ENCODE results near the gene LRRC49. TPM values are rescaled to one million over a fixed set of nuclear protein-coding genes. Genes with fewer than 3 reads are reported as not detected.

LRRC49 gene
- polyA plus RNA-seq, 1 donor: 7.2 TPM

- WGBS (ENCODE audit: insufficient coverage, low lambda C conversion rate): no CpG with 5 or more reads among the region's 10 CpGs
- Histone ChIP-seq H3K27me3 (ENCODE audit: control insufficient read depth, insufficient read depth, low read length) (no peaks in the 10 kb centered on the region), H3K4me3 (ENCODE audit: low read length) (peak overlapping the region; percentile 57), H3K4me1 (ENCODE audit: control insufficient read depth, insufficient read depth, low read length) (no peaks in the 10 kb centered on the region), H3K9me3 (ENCODE audit: control insufficient read depth, low read depth, low read length) (no peaks in the 10 kb centered on the region), H3K27ac (ENCODE audit: low read length) (peak overlapping the region; percentile 62), H3K36me3 (ENCODE audit: control insufficient read depth, insufficient read depth, low read length) (no peaks in the 10 kb centered on the region)
- DNase-seq: no peak
Observed at GRCh38 chr15:70892912-70893560, 410 bp downstream of the LRRC49 start.

GRCh38 chr15:70902107-70902506 is 9.5 kb downstream of the LRRC49 start:
- Histone ChIP-seq H3K27me3 (ENCODE audit: control insufficient read depth, insufficient read depth, low read length) (no peaks in the 10 kb centered on the region), H3K9me3 (ENCODE audit: control insufficient read depth, low read depth, low read length) (no peaks in the 10 kb centered on the region), H3K36me3 (ENCODE audit: control insufficient read depth, insufficient read depth, low read length) (peaks cover 2% of the 10 kb centered on the region), H3K4me3 (ENCODE audit: low read length) (no peak overlapping the region), H3K4me1 (ENCODE audit: control insufficient read depth, insufficient read depth, low read length) (peaks cover 11% of the 10 kb centered on the region), H3K27ac (ENCODE audit: low read length) (peak overlapping the region; percentile 95)
- peak; percentile 94 to 96 for DNase-seq
- no CpG with 5 or more reads among the region's 1 CpG for WGBS (ENCODE audit: insufficient coverage, low lambda C conversion rate)

DNA sequence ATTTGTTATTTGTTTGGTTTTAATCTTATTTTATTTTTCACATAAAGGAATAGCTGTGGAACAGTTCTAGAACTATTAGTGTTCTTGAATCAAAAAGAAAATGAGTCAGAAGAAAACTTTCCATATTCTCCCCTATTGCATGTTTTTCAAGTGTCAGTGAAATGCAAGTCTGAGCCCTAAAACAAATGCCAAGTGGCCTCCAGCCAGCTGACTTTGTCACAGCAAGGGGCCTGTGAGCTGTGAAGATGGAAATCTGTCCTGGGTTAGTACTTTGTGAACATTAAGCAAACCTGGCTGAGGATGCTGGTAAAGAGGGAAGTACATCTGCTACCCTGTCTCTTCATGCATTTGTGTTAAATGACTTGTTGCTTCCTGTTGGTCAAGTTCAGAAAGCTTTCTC is 14.2 kb downstream of the LRRC49 start:
- Histone ChIP-seq H3K36me3 (ENCODE audit: control insufficient read depth, insufficient read depth, low read length) (peaks cover 6% of the 10 kb centered on the region), H3K27me3 (ENCODE audit: control insufficient read depth, insufficient read depth, low read length) (no peaks in the 10 kb centered on the region), H3K4me1 (ENCODE audit: control insufficient read depth, insufficient read depth, low read length) (peaks cover 12% of the 10 kb centered on the region), H3K9me3 (ENCODE audit: control insufficient read depth, low read depth, low read length) (peaks cover 12% of the 10 kb centered on the region), H3K4me3 (ENCODE audit: low read length) (no peak overlapping the region), H3K27ac (ENCODE audit: low read length) (no peak overlapping the region)
- no peak for DNase-seq

DNA sequence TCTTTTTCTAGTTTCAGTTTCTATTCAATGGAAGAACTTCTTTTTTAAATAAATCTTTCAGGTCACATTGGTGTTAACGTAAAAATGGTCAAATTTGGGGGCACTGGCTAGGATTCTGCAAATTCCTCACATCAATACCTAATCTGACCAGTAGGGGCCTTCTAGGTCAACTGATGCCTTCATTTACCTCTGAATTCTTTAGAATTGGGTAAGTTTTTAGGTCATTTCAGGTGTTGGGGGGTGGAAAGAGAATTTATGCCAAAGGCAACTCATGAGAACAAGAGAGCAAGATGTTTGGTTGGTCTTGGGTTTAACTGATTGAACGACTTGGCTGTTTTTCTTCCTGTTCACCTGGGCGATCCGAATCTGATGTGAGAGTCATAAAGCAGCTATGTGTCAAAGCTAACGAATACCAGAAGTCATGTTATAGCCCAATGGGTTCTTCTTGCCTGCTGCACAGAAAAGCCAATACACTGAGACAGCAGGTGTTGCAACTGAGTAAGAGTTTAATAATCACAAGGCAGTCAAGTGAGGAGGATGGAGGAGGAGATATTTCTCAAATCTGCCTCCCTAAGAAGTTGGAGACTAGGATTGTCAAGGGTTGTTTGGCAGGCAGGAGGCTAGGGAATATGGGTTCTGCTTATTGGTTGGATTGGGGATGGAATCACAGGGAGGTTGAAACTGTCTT is 15.3 kb downstream of the LRRC49 start:
- H3K4me3 ChIP-seq (ENCODE audit: low read length): no peak overlapping the region
- peaks cover 12% of the 10 kb centered on the region for H3K9me3 ChIP-seq (ENCODE audit: control insufficient read depth, low read depth, low read length)
- DNase-seq: no peak
- H3K36me3 ChIP-seq (ENCODE audit: control insufficient read depth, insufficient read depth, low read length): peaks cover 6% of the 10 kb centered on the region
- peaks cover 4% of the 10 kb centered on the region for H3K4me1 ChIP-seq (ENCODE audit: control insufficient read depth, insufficient read depth, low read length)
- no CpG with 5 or more reads among the region's 5 CpGs for WGBS (ENCODE audit: insufficient coverage, low lambda C conversion rate)
- no peak overlapping the region for H3K27ac ChIP-seq (ENCODE audit: low read length)
- no peaks in the 10 kb centered on the region for H3K27me3 ChIP-seq (ENCODE audit: control insufficient read depth, insufficient read depth, low read length)

- peak; percentile 15 to 49 for DNase-seq
- 40% methylated on average over 1 of the region's 1 CpG for WGBS (ENCODE audit: insufficient coverage, low lambda C conversion rate)
- peak overlapping the region; percentile 28 for H3K27ac ChIP-seq (ENCODE audit: low read length)
Observed at GRCh38 chr15:70910958-70911357, 18.3 kb downstream of the LRRC49 start.

GRCh38 chr15:70912187-70912586 is 19.6 kb downstream of the LRRC49 start:
- 33% methylated on average over 1 of the region's 1 CpG for WGBS (ENCODE audit: insufficient coverage, low lambda C conversion rate)
- Histone ChIP-seq H3K4me3 (ENCODE audit: low read length) (no peak overlapping the region), H3K27me3 (ENCODE audit: control insufficient read depth, insufficient read depth, low read length) (no peaks in the 10 kb centered on the region), H3K4me1 (ENCODE audit: control insufficient read depth, insufficient read depth, low read length) (peaks cover 4% of the 10 kb centered on the region), H3K36me3 (ENCODE audit: control insufficient read depth, insufficient read depth, low read length) (peaks cover 4% of the 10 kb centered on the region), H3K27ac (ENCODE audit: low read length) (no peak overlapping the region), H3K9me3 (ENCODE audit: control insufficient read depth, low read depth, low read length) (peaks cover 17% of the 10 kb centered on the region)
- peak; percentile 7 to 49 for DNase-seq

More at GRCh38 chr15:70910958-70911357, 18.3 kb downstream of the LRRC49 start:
- Histone ChIP-seq H3K9me3 (ENCODE audit: control insufficient read depth, low read depth, low read length) (peaks cover 12% of the 10 kb centered on the region), H3K27me3 (ENCODE audit: control insufficient read depth, insufficient read depth, low read length) (no peaks in the 10 kb centered on the region), H3K4me3 (ENCODE audit: low read length) (no peak overlapping the region), H3K4me1 (ENCODE audit: control insufficient read depth, insufficient read depth, low read length) (peaks cover 4% of the 10 kb centered on the region), H3K36me3 (ENCODE audit: control insufficient read depth, insufficient read depth, low read length) (peaks cover 6% of the 10 kb centered on the region)

DNA sequence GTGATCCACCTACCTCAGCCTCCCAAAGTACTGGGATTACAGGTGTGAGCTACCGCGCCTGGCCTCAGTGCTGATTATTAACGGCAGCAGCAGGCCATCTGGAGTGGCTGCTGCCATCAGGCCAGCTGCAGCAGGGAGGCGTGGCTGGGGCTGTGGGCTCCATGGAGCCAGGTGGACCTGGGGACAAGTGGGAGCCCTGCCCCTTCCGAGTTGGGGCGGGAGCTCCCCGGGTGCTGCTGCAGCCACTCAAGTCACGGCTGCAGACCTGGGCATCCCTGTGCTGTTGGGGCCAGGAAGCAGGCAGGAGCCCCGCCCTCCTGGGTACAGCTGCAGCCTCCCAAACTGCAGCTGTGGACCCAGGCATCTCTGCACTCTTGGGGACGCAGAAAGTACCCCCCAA is 23.9 kb downstream of the LRRC49 start:
- Histone ChIP-seq H3K9me3 (ENCODE audit: control insufficient read depth, low read depth, low read length) (peaks cover 5% of the 10 kb centered on the region), H3K36me3 (ENCODE audit: control insufficient read depth, insufficient read depth, low read length) (no peaks in the 10 kb centered on the region), H3K4me3 (ENCODE audit: low read length) (no peak overlapping the region), H3K27ac (ENCODE audit: low read length) (no peak overlapping the region), H3K27me3 (ENCODE audit: control insufficient read depth, insufficient read depth, low read length) (no peaks in the 10 kb centered on the region), H3K4me1 (ENCODE audit: control insufficient read depth, insufficient read depth, low read length) (peaks cover 3% of the 10 kb centered on the region)
- no CpG with 5 or more reads among the region's 10 CpGs for WGBS (ENCODE audit: insufficient coverage, low lambda C conversion rate)
- DNase-seq: no peak

GRCh38 chr15:70917955-70918354 is 25.3 kb downstream of the LRRC49 start:
- H3K4me1 ChIP-seq (ENCODE audit: control insufficient read depth, insufficient read depth, low read length): no peaks in the 10 kb centered on the region
- no peak overlapping the region for H3K27ac ChIP-seq (ENCODE audit: low read length)
- DNase-seq: no peak
- no peaks in the 10 kb centered on the region for H3K36me3 ChIP-seq (ENCODE audit: control insufficient read depth, insufficient read depth, low read length)
- no peaks in the 10 kb centered on the region for H3K27me3 ChIP-seq (ENCODE audit: control insufficient read depth, insufficient read depth, low read length)
- no CpG with 5 or more reads among the region's 6 CpGs for WGBS (ENCODE audit: insufficient coverage, low lambda C conversion rate)
- peaks cover 5% of the 10 kb centered on the region for H3K9me3 ChIP-seq (ENCODE audit: control insufficient read depth, low read depth, low read length)
- no peak overlapping the region for H3K4me3 ChIP-seq (ENCODE audit: low read length)

- WGBS (ENCODE audit: insufficient coverage, low lambda C conversion rate): no CpG with 5 or more reads among the region's 1 CpG
- no peaks in the 10 kb centered on the region for H3K4me1 ChIP-seq (ENCODE audit: control insufficient read depth, insufficient read depth, low read length)
- no peaks in the 10 kb centered on the region for H3K36me3 ChIP-seq (ENCODE audit: control insufficient read depth, insufficient read depth, low read length)
- H3K9me3 ChIP-seq (ENCODE audit: control insufficient read depth, low read depth, low read length): peaks cover 5% of the 10 kb centered on the region
- H3K4me3 ChIP-seq (ENCODE audit: low read length): no peak overlapping the region
- no peaks in the 10 kb centered on the region for H3K27me3 ChIP-seq (ENCODE audit: control insufficient read depth, insufficient read depth, low read length)
- no peak for DNase-seq
- no peak overlapping the region for H3K27ac ChIP-seq (ENCODE audit: low read length)
Observed at GRCh38 chr15:70920981-70921696, 28.5 kb downstream of the LRRC49 start.

GRCh38 chr15:70922119-70922518 is 29.5 kb downstream of the LRRC49 start:
- Histone ChIP-seq H3K4me3 (ENCODE audit: low read length) (no peak overlapping the region), H3K27me3 (ENCODE audit: control insufficient read depth, insufficient read depth, low read length) (no peaks in the 10 kb centered on the region), H3K9me3 (ENCODE audit: control insufficient read depth, low read depth, low read length) (no peaks in the 10 kb centered on the region), H3K27ac (ENCODE audit: low read length) (no peak overlapping the region), H3K4me1 (ENCODE audit: control insufficient read depth, insufficient read depth, low read length) (no peaks in the 10 kb centered on the region), H3K36me3 (ENCODE audit: control insufficient read depth, insufficient read depth, low read length) (no peaks in the 10 kb centered on the region)
- no peak for DNase-seq
- 100% methylated on average over 2 of the region's 2 CpGs for WGBS (ENCODE audit: insufficient coverage, low lambda C conversion rate)

Data from large intestine (tissue), 3 donors.